GM21390 (cell line): ENCODE data around the gene CEACAM21.

Experiments
- ATAC-seq: cut with Tn5 transposase; IDR thresholded peaks from one replicate; pipeline ENCODE4 v1.9.1; 2021; ENCODE audit not compliant: unreplicated experiment

The CEACAM21 gene

DNA sequence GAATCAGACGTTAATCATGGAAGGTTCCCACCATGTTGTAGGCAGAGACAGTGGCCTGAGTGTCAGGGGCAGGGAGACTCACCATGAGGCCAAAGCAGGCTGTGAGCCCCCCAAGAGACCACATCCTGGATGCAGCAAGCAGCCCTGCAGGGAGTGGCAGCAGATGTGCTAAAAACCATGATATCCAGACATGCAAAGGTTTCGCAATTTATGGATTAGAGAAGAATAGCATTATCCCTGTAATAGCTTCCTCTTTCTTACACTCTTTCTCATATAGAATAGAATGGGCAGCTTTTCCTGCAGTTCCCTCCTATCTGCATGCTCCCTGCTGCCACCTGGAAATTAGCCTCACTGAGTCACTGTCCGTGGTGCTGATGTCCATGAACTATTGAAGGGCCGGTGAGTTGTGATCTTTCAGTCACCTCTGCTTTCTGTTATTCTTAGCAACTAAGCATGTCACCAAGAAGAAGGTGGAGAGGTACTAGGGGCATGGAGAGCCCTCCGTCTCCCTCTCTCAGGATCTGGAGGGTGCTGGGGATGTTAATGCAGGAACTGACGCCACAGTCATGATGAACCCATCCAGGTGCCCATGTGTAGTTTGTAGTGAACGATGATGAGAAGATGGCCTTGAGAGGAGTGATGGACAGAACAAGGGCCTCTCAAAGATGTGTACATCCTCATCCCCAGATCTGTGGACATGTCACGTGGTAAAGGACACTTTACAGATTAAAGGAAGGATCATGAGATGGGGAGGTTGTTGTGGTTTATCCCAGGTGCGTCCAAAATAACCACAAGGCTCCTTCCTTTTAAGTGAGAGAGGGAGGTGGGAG, 41.0 kb downstream of the CEACAM21 start:
- no peak for ATAC-seq

DNA sequence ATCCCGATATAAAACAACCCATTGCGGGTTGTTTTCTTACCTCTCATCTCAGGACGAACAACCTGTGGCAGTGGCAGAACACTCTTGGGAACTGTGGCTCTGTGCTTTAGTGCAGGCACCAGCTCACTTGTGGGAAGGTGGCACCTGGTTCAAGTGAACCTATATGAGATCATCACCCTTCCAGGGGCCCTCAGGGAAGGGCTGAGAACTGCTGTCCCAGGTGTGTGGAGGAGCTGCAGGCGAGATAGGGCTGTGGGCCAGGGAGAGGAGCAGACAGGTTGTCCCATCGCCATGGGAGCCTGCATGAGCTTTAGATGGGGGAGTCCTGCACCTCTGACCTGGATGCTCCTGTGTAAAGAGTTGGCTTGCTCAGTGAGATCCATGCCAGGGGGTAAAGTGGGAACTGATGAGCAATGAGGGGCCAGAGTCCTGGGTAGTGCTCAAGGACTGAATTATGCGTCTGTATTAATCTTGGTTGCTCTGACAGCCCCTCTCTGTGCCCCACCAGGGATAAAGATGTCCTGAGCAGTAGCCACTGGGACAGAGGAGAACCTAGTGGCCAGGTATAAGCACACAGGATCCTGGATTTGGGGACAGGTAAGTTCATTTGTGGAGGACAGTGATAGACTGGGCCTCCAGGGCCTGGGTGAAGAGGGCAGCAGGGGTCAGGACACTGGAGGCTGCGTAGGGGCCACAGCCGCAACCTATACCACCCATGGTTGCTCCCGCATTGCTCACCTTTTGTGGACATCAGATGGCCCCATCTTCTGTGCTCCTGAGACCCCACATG, 42.2 kb downstream of the CEACAM21 start:
- no peak for ATAC-seq

DNA sequence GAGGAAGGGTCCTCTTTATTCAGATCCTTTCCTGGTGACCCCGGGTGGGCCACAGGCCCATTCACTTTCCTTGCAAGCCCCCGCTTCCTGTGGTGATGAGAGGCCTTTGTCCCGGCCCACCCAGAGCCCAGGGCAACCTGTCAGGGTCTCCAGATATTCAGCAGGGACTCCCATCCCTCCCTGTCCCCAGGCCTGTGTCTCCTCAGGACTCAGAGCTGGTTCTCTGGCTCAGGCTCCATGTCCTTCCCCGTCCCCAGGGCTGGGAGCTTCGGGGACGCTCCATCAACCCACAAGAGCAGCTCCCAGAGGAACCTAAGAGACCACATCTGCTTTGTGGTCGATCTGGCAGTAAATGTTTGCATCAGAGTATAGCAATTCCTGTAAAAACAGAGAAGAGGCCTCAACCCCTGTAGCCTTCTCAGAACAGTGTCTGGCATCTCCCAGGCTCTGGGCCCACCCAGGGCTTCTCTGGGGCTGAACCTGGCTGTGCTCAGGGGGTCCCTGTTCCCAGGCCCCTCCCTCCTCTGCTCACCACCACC, 43.1 kb downstream of the CEACAM21 start:
- ATAC-seq, result no peak

DNA sequence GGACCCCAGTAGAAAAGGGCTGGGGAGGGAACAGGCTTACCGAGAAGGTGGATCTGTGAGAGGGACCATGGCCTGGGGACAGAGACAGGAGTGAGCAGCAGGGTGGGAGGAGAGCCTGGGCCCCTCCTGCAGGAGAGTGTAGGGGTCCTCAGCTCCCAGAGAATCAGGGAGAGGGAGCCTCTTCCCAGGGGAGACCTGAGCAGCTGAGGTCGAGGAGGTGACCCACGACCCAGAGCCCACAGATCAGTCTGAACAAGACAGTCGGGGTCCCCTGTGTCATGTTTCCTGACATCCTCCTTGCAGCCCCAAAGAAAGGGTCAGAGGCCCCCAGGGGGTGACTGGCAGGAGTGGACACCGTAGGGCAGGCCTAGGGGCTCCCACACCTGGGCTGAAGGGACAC, 44.2 kb downstream of the CEACAM21 start:
- ATAC-seq, result no peak

DNA sequence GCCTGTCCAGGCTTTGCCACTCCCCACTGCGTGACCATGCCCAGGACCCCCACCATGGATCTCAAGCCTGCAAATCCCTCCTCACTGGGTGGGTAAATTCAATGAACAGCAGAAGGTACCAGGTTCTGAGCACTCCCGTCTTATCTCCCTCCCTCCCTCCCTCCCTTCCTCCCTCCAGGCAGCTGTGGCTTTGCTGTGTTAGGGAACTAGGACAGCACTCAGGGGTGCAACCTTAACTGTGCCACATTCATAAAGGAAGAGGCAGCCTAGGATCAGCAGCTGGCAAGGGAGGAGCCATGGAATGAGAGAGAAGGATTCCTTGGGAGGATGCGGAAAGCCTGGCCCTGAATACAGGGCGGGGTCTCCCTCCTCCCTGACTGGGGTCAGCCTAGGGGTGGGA, 45.3 kb downstream of the CEACAM21 start:
- ATAC-seq, result no peak

DNA sequence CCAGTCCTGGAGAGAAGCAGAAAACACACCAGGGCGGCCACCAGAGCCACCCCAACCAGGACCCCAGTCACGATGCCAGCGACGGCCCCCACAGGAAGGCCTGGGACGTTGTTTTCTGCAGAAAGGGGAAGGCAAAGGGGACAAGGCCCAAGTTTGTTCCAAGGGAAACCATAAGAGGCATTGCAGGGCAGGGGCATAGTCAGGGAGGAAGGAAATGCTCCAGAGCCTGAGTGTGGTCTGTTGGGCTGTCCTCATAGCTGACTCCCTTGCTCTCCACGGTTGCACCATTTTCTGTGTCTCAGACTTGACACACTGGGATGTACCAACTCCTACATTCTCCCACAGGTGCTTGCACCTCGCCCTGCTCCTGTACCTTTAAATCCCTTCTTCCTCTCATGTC, 45.7 kb downstream of the CEACAM21 start:
- no peak for ATAC-seq

DNA sequence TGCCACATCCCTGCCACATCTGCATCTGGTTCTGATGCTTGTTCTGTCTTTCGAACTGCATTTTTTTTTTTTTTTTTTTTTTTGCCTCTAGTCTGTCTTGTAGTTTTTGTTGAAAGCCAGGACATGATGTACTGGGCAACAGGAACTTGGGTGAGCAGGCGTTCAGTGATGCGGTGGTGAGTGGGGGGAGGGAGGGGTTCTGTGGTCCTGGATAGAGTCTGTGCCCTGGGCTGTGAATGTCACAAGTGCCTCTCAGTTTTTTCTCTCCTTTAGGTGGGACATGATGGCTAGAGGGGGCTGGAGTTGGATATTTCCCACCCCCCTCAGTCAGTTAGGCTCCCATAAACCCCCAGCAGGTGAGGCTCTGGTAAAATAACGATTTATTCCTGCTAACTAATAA, 47.4 kb downstream of the CEACAM21 start:
- ATAC-seq, result no peak

DNA sequence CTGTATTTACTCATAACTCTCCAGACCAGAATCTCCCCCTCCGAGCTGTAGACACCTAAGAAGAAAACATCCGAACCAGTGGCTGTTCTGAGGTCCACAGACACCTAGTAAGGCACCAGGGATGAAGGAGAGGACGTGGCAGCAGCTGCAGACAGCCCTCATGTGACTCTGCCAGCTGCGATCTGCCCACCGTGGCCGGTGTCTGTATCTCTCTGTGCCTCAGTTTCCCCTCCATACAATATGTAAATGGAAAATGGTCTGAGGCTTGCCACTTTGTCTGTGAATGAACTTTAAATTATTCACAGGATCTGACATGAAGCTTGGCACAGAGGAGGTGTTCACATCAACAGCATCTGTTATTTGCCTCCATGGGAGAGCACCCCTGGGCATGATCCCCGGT, 48.5 kb downstream of the CEACAM21 start:
- no peak for ATAC-seq

DNA sequence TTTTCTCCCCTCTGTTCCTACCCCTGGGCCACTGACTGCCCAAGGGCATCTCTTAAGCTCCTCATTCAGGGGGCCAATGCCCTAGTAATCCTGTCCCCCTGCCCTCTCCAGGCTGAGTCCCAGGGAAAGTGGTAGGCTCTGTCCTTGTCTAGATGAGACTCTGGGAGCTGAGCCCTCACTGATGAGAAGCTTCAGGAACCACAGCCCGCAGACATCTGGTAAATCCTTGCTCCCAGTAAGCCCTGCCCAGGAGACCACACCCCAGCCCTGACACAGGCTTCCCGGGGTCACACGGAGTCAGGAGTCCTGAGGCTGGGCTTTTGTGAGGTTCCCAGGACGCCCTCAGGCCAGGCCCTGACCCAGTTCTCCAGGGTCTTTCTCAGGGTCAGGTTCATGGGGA, 49.0 kb downstream of the CEACAM21 start:
- no peak for ATAC-seq

DNA sequence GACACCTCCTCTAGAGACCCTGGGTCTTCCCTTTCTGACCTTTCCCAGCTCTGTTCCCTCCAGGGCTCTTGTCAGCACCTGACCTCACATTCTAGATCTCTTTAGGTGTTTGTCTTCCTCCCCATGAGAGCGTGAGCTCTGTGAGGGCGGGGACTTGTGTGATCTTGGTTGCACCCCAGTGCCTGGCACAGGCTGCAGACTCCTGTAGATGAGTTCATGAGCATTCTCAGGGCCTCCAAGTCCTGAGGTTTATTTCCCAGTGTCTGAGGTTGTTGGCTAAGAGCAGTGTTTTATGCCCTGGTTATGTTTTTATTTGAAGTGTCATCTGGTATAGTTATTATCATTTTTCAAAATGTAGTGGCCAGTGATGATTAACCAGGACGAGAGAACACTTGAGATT, 50.3 kb downstream of the CEACAM21 start:
- no peak for ATAC-seq

DNA sequence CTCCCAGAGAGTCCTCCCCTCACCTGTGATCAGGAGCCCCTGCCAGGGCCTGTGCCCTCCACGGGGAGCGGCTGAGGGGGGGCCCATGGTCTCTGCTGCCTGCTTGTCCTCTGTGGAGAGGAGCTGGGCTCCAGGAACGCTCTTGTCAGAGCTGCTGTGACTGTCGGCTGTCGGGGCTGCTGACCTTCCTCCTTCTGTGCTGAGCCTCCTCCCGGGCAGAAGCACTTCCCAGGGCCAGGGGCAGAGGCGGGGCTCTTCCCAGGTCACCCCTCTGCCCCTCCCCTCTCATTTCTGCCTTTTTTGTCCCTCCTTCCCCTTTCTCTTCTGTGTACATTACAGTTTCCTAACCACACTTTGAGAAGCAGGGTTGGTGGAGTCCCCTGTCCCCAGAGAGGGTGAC, 50.9 kb downstream of the CEACAM21 start, which contains the start of gene CEACAM4:
Gene CEACAM4 (minus strand): TSS at position 198 of the 400 bp plus-strand sequence. CDS start 111 bp downstream, at position 87.
- ATAC-seq, result no peak

DNA sequence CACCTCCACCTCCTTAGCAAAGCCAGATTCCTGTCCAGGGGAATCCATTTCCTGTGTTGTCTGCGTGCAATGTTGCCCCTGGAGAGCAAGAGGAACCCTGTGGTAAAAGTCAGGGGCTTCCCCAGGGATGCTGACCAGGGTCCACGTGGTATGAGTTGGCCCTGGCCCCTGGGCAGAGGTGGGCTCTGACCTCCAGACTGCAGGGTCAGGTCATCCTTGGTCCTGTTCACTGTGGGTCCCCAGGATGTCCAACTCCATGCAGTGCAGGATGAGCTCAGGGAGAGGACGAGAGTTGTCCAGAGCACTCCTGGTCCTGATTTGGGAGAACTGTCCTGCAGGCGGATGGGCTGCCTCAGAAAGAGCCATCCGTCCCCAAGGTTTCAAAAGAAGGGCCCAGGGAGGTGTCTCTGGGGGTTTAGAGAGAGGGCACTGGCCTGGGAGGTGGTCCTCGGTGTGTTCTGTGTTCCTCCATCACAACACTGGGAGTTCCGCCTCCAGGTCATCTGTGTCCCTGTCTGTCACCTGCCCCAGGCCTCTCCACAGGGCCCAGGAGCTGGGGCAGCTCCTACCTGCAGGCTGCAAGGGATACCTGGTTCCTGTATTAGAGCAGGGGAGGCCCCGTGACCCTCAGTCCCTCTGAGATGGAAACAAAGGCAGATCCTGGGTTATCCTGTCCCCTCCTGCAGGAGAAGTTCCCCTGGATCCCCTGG, 52.2 kb downstream of the CEACAM21 start:
- ATAC-seq, result no peak
